ENCODE results near the gene APEH. TPM values are rescaled to one million over a fixed set of nuclear protein-coding genes. Genes with fewer than 3 reads are reported as not detected.
A peak's percentile ranks its signal among the peaks of the same experiment; 100 is the strongest.

Gene APEH
- total RNA-seq, result 100 to 1,000 TPM in 1 of 6 donors, 10 to 100 TPM in 5; 54.7 to 104 (median 92.8) TPM

- DNase-seq (peak; percentile 97 to 99), ATAC-seq (ENCODE audit: low FRiP score in 2 of 2) (peak; percentile 96 to 97)
- Histone ChIP-seq H3K4me3 (peak within 1 kb of the TSS; percentile 75 to 99 (median 84)), H3K4me1 (peaks cover 14 to 26% (median 16%) of the 10 kb centered on the region in 4 donors), H3K27ac (peak within 1 kb of the TSS; percentile 90 to 96 (median 94)), H3K27me3 (no peaks in the 10 kb centered on the region), H3K36me3 (peaks cover 8 to 34% (median 26%) of the 10 kb centered on the region in 4 donors), H3K9me3 (no peaks in the 10 kb centered on the region)
- TF ChIP-seq POLR2A (IDR thresholded peaks at IDR 0.05) (peak in 3 of 4 donors; percentile 57 to 92 (median 71)), POLR2AphosphoS5 (IDR thresholded peaks at IDR 0.05) (peak; percentile 79), EP300 (IDR thresholded peaks at IDR 0.05) (peak in 1 of 4 donors; percentile 24), CTCF (IDR thresholded peaks at IDR 0.05) (peak in 2 of 6 experiments; percentile 19 to 29)
- 1 to 3% methylated on average over 13 to 57 of the region's 71 CpGs for WGBS, 2 donors
These were observed at the start of gene APEH for GRCh38 chr3:49673715-49674496. Gene APEH (plus strand): TSS chr3:49674351. CDS start chr3:49674402, 51 bp downstream.

- Histone ChIP-seq H3K27me3 (no peaks in the 10 kb centered on the region), H3K9me3 (no peaks in the 10 kb centered on the region), H3K4me3 (no peak overlapping the region), H3K4me1 (no peaks in the 10 kb centered on the region), H3K36me3 (no peaks in the 10 kb centered on the region), H3K27ac (no peak overlapping the region)
- 94 to 98% methylated on average over 10 to 12 of the region's 13 CpGs for WGBS, 2 donors
- DNase-seq, result no peak
- TF ChIP-seq POLR2AphosphoS5 (IDR thresholded peaks at IDR 0.05) (no peak), EP300 (IDR thresholded peaks at IDR 0.05) (no peak), POLR2A (IDR thresholded peaks at IDR 0.05) (no peak), CTCF (IDR thresholded peaks at IDR 0.05) (no peak)
- no peak for ATAC-seq (ENCODE audit: low FRiP score in 2 of 2)
These were observed 49.1 kb upstream of the APEH start for GRCh38 chr3:49625071-49625470.

- 65 to 69% methylated on average over 8 of the region's 8 CpGs for WGBS, 2 donors
- DNase-seq (no peak), ATAC-seq (ENCODE audit: low FRiP score in 2 of 2) (no peak)
- no peak for TF ChIP-seq POLR2AphosphoS5 (IDR thresholded peaks at IDR 0.05)
- no peak for TF ChIP-seq POLR2A (IDR thresholded peaks at IDR 0.05)
- TF ChIP-seq EP300 (IDR thresholded peaks at IDR 0.05), result no peak
- no peak for TF ChIP-seq CTCF (IDR thresholded peaks at IDR 0.05)
- H3K4me3 ChIP-seq, result no peak overlapping the region
- no peak overlapping the region for H3K27ac ChIP-seq
- no peaks in the 10 kb centered on the region for H3K9me3 ChIP-seq
- no peaks in the 10 kb centered on the region for H3K27me3 ChIP-seq
- no peaks in the 10 kb centered on the region for H3K4me1 ChIP-seq
- H3K36me3 ChIP-seq, result no peaks in the 10 kb centered on the region
These were observed 48.0 kb upstream of the APEH start for GRCh38 chr3:49626101-49626581.

- TF ChIP-seq POLR2A (IDR thresholded peaks at IDR 0.05) (no peak), EP300 (IDR thresholded peaks at IDR 0.05) (no peak), POLR2AphosphoS5 (IDR thresholded peaks at IDR 0.05) (no peak), CTCF (IDR thresholded peaks at IDR 0.05) (no peak)
- Histone ChIP-seq H3K4me1 (no peaks in the 10 kb centered on the region), H3K9me3 (no peaks in the 10 kb centered on the region), H3K27me3 (no peaks in the 10 kb centered on the region), H3K4me3 (no peak overlapping the region), H3K27ac (no peak overlapping the region), H3K36me3 (no peaks in the 10 kb centered on the region)
- 73% methylated on average over 1 of the region's 1 CpG; no CpG with 5 or more reads in 1 of the 2 donors for WGBS, 2 donors
- ATAC-seq (ENCODE audit: low FRiP score in 2 of 2) (no peak), DNase-seq (no peak)
These were observed 47.4 kb upstream of the APEH start for GRCh38 chr3:49626796-49627195.

Measured in upper lobe of left lung (tissue), 6 donors.